ENCODE data around the gene ERGIC1.

- TF ChIP-seq CTCF (conservative IDR thresholded peaks at IDR 0.05; ENCODE audit: low read depth in 2 of 2) = no peak
- TF ChIP-seq JUNB (IDR thresholded peaks at IDR 0.05; ENCODE audit: unreplicated experiment) = no peak
- no peak for TF ChIP-seq ETS1 (IDR thresholded peaks at IDR 0.05)
- TF ChIP-seq CREB1 (CRISPR knock-in tag; IDR thresholded peaks at IDR 0.05; ENCODE audit: low read depth) = no peak
- TF ChIP-seq REST (IDR thresholded peaks at IDR 0.05; ENCODE audit: unreplicated experiment) = no peak
- TF ChIP-seq POLR2AphosphoS5 (IDR thresholded peaks at IDR 0.05; ENCODE audit: low read depth) = no peak
- TF ChIP-seq EZH2 (IDR thresholded peaks at IDR 0.05; ENCODE audit: low read depth, unreplicated experiment) = no peak
- TF ChIP-seq ZNF331 (CRISPR knock-in tag; IDR thresholded peaks at IDR 0.05; ENCODE audit: low read depth) = no peak
- no peak for TF ChIP-seq EZH2phosphoT487 (IDR thresholded peaks at IDR 0.05; ENCODE audit: unreplicated experiment)
- no peak for TF ChIP-seq ZNF462 (CRISPR knock-in tag; IDR thresholded peaks at IDR 0.05)
- TF ChIP-seq NANOG (IDR thresholded peaks at IDR 0.05; ENCODE audit: borderline replicate concordance) = no peak
- TF ChIP-seq STAT1 (IDR thresholded peaks at IDR 0.05; ENCODE audit: unreplicated experiment) = no peak
These were observed 65.4 kb downstream of the ERGIC1 start for GRCh38 chr5:172899436-172899835.
